Trophoblast cell (in vitro differentiated cells and primary cell): ENCODE data around the gene URB1.

ENCODE experiments used
- DNase-seq, 2 donors: peaks; one replicate each; pipeline ENCODE4 v3.0.0-alpha.2; 2016
- H2AFZ ChIP-seq: 2 replicates; pipeline ENCODE4 v1.6.1; 2013; ENCODE audit warnings: low read length, moderate library complexity, mild to moderate bottlenecking; ENCODE audit not compliant: insufficient read depth, poor library complexity
- H2AK5ac ChIP-seq: 2 replicates; pipeline ENCODE4 v1.6.1; 2013; ENCODE audit warnings: mild to moderate bottlenecking, low read length
- H2BK120ac ChIP-seq: 2 replicates; pipeline ENCODE4 v1.6.1; 2013; ENCODE audit warnings: low read length, mild to moderate bottlenecking, moderate library complexity; ENCODE audit not compliant: insufficient read depth, poor library complexity
- H2BK12ac ChIP-seq: 2 replicates; pipeline ENCODE4 v1.6.1; 2013; ENCODE audit warnings: mild to moderate bottlenecking, low read length, moderate library complexity
- H2BK5ac ChIP-seq: 2 replicates; pipeline ENCODE4 v1.6.1; 2013; ENCODE audit warnings: low read length, low read depth, moderate library complexity, mild to moderate bottlenecking; ENCODE audit not compliant: poor library complexity
- H3K14ac ChIP-seq: 2 replicates; pipeline ENCODE4 v1.6.1; 2013; ENCODE audit warnings: mild to moderate bottlenecking, low read length
- H3K18ac ChIP-seq: 2 replicates; pipeline ENCODE4 v1.6.1; 2013; ENCODE audit warnings: mild to moderate bottlenecking, low read length
- H3K23ac ChIP-seq: 2 replicates; pipeline ENCODE4 v1.6.1; 2013; ENCODE audit warnings: low read length
- H3K27ac ChIP-seq: 2 replicates; pipeline ENCODE4 v1.5.1; 2013; ENCODE audit warnings: low read depth, mild to moderate bottlenecking, inconsistent platforms, low read length, moderate library complexity
- H3K27me3 ChIP-seq: 2 replicates; pipeline ENCODE4 v1.6.1; 2013; ENCODE audit warnings: inconsistent platforms, mild to moderate bottlenecking, low read length, moderate library complexity; ENCODE audit not compliant: insufficient read depth
- H3K36me3 ChIP-seq, 2 experiments: 1 replicate in 1 of 2; 2 replicates in 1 of 2; pipeline ENCODE4 v1.6.1; 2013; ENCODE audit warnings: low read length in 2 of 2, mild to moderate bottlenecking in 2 of 2, moderate library complexity in 1 of 2; ENCODE audit not compliant: insufficient read depth in 2 of 2, control insufficient read depth in 1 of 2
- H3K4ac ChIP-seq: 2 replicates; pipeline ENCODE4 v1.6.1; 2013; ENCODE audit warnings: low read depth, mild to moderate bottlenecking, low read length, moderate library complexity
- H3K4me1 ChIP-seq, 2 experiments: 1 replicate in 1 of 2; 2 replicates in 1 of 2; pipeline ENCODE4 v1.6.1; 2013; ENCODE audit warnings: low read length in 2 of 2, mild to moderate bottlenecking in 2 of 2, moderate library complexity in 1 of 2; ENCODE audit not compliant: insufficient read depth in 2 of 2, control insufficient read depth in 1 of 2
- H3K4me2 ChIP-seq: 2 replicates; pipeline ENCODE4 v1.6.1; 2013; ENCODE audit warnings: inconsistent platforms, mild to moderate bottlenecking, low read length, moderate library complexity
- H3K4me3 ChIP-seq: 2 replicates; pipeline ENCODE4 v1.5.1; 2013; ENCODE audit warnings: mild to moderate bottlenecking, low read depth, low read length, inconsistent platforms
- H3K79me1 ChIP-seq: one replicate; pipeline ENCODE4 v1.6.1; 2013; ENCODE audit warnings: low read length
- H3K79me2 ChIP-seq: 2 replicates; pipeline ENCODE4 v1.6.1; 2013; ENCODE audit warnings: low read length, mild to moderate bottlenecking; ENCODE audit not compliant: control insufficient read depth, insufficient read depth, poor library complexity
- H3K9ac ChIP-seq: 2 replicates; pipeline ENCODE4 v1.6.1; 2013; ENCODE audit warnings: mild to moderate bottlenecking, low read length
- H3K9me3 ChIP-seq: 2 replicates; pipeline ENCODE4 v1.6.1; 2013; ENCODE audit warnings: low read depth, mild to moderate bottlenecking, control low read depth, inconsistent platforms, low read length; ENCODE audit not compliant: insufficient read depth
- H4K12ac ChIP-seq: 2 replicates; pipeline ENCODE4 v1.6.1; 2013; ENCODE audit warnings: low read depth, mild to moderate bottlenecking, low read length, moderate library complexity
- H4K8ac ChIP-seq: 2 replicates; pipeline ENCODE4 v1.6.1; 2013; ENCODE audit warnings: low read depth, mild to moderate bottlenecking, low read length, moderate library complexity
- H4K91ac ChIP-seq: one replicate; pipeline ENCODE4 v1.6.1; 2013; ENCODE audit warnings: low read depth, mild to moderate bottlenecking, low read length, moderate library complexity
- WGBS: extraction: QIAGEN DNeasy Blood & Tissue Kit; methylation state at CpG from one replicate; pipeline ENCODE4 v1.1.7; 2013; ENCODE audit warnings: missing lambda C conversion rate; ENCODE audit not compliant: insufficient read length, insufficient coverage; ENCODE audit errors: extremely low coverage; 5-methylcytosine and 5-hydroxymethylcytosine counted together

The URB1 gene

DNA sequence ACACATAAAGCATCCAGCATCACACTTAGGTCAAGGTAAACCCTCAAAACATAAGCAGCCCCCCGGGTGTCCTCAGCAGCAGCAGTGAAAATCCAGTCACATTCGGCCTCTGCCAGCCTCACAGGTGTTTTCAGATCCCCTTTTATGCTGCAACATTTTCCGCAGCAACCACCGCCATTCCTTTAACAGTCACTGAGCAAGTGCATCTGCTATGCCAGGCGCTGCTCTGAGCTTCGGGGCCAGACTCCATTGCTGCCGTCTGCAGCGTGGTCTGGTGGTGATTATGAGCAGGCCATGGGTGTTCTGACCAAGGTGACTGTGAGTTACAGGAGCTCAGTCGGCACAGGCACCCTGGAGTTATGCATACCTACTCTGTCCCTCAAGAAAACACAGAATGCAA lies 4.5 kb downstream of the URB1 start:
- no peak overlapping the region for H3K9ac ChIP-seq
- no peak overlapping the region for H4K91ac ChIP-seq
- H3K4ac ChIP-seq, result no peak overlapping the region
- H3K79me1 ChIP-seq, result peaks cover 6% of the 10 kb centered on the region
- peaks cover 4 to 12% of the 10 kb centered on the region in 2 experiments for H3K36me3 ChIP-seq
- H3K79me2 ChIP-seq, result peaks cover 6% of the 10 kb centered on the region
- no peak overlapping the region for H4K8ac ChIP-seq
- H4K12ac ChIP-seq, result no peak overlapping the region
- no peak overlapping the region for H2BK5ac ChIP-seq
- H2AK5ac ChIP-seq, result no peak overlapping the region
- WGBS, result no CpG with 5 or more reads among the region's 9 CpGs
- H3K4me1 ChIP-seq, result peaks cover 2 to 8% of the 10 kb centered on the region in 2 experiments
- no peak overlapping the region for H3K23ac ChIP-seq
- no peak for DNase-seq
- no peak overlapping the region for H2AFZ ChIP-seq
- H2BK12ac ChIP-seq, result no peak overlapping the region
- H3K9me3 ChIP-seq, result peaks cover 5% of the 10 kb centered on the region
- H3K18ac ChIP-seq, result no peak overlapping the region
- no peaks in the 10 kb centered on the region for H3K27me3 ChIP-seq
- no peak overlapping the region for H3K4me3 ChIP-seq
- no peak overlapping the region for H3K14ac ChIP-seq
- no peak overlapping the region for H3K27ac ChIP-seq
- H3K4me2 ChIP-seq, result no peak overlapping the region
- no peak overlapping the region for H2BK120ac ChIP-seq

DNA sequence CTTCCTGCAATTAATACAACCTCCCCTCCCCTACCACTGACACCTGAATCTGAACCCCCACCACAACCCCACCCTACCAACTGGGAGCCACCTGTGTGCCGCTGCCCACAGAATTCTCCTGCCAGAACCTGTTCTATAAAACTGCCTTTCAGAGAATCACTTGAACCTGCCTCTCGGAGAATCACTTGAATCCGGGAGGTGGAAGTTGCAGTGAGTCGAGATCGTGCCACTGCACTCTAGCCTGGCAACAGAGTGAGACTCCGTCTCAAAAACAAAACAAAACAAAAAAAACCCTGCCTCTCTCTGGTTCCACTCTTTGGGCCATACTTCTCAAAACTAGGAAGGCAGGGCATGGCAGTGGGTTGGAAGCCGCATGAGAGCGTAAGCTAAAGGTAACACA lies 5.7 kb downstream of the URB1 start:
- Histone ChIP-seq H3K23ac (no peak overlapping the region), H3K9me3 (no peaks in the 10 kb centered on the region), H3K79me2 (peaks cover 3% of the 10 kb centered on the region), H3K4me2 (no peak overlapping the region), H4K8ac (no peak overlapping the region), H3K18ac (no peak overlapping the region), H3K36me3 (peaks cover 11 to 20% of the 10 kb centered on the region in 2 experiments), H2BK120ac (no peak overlapping the region), H2AFZ (no peak overlapping the region), H3K9ac (no peak overlapping the region), H2AK5ac (no peak overlapping the region), H3K14ac (no peak overlapping the region), H4K91ac (no peak overlapping the region), H2BK12ac (no peak overlapping the region), H3K4ac (no peak overlapping the region), H2BK5ac (no peak overlapping the region), H4K12ac (no peak overlapping the region), H3K79me1 (no peaks in the 10 kb centered on the region), H3K4me1 (peaks cover 0 to 2% of the 10 kb centered on the region in 2 experiments), H3K4me3 (no peak overlapping the region), H3K27ac (no peak overlapping the region), H3K27me3 (no peaks in the 10 kb centered on the region)
- DNase-seq, result no peak
- WGBS, result no CpG with 5 or more reads among the region's 8 CpGs

DNA sequence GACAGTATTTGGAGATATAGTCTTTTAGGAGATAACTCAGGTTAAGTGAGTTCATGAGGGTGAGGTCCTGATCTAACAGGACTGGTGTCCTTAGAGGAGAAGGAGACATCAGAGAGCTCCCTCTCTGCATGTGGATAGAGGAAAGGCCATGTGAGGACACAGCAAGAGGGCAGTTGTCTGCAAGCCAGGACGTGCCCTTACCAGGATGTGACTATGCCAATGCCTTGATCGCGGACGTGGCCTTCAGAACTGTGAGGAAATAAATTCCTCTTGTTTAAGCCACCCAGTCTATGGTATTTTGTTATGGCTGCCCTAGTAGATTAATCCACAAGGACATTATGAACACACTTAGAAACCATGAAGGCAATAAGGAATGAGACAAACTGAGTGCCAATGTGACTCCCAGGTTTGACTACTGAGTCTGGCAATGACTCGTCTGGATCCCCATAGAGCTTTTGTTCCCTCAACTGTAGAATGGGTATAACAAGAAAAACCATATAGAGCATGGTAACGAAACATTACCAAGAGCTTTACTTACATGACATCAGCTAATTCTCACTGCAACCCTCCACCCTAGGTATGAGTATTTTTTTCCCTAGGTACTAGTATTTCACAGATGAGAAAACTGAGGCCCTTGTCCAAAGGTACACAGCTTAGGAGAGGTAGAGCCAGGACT lies 6.5 kb downstream of the URB1 start:
- H2AK5ac ChIP-seq, result no peak overlapping the region
- no peak overlapping the region for H4K91ac ChIP-seq
- no peak overlapping the region for H3K27ac ChIP-seq
- no peak overlapping the region for H4K12ac ChIP-seq
- DNase-seq, result no peak
- no peak overlapping the region for H2AFZ ChIP-seq
- H2BK5ac ChIP-seq, result no peak overlapping the region
- H3K4me2 ChIP-seq, result no peak overlapping the region
- no peak overlapping the region for H3K14ac ChIP-seq
- no peaks in the 10 kb centered on the region for H3K9me3 ChIP-seq
- H2BK12ac ChIP-seq, result no peak overlapping the region
- H3K18ac ChIP-seq, result no peak overlapping the region
- H2BK120ac ChIP-seq, result no peak overlapping the region
- WGBS, result no CpG with 5 or more reads among the region's 6 CpGs
- H4K8ac ChIP-seq, result no peak overlapping the region
- peaks cover 11 to 20% of the 10 kb centered on the region in 2 experiments for H3K36me3 ChIP-seq
- H3K79me1 ChIP-seq, result no peaks in the 10 kb centered on the region
- H3K9ac ChIP-seq, result no peak overlapping the region
- no peaks in the 10 kb centered on the region for H3K4me1 ChIP-seq
- H3K79me2 ChIP-seq, result peaks cover 3% of the 10 kb centered on the region
- H3K27me3 ChIP-seq, result no peaks in the 10 kb centered on the region
- H3K23ac ChIP-seq, result no peak overlapping the region
- no peak overlapping the region for H3K4ac ChIP-seq
- H3K4me3 ChIP-seq, result no peak overlapping the region

DNA sequence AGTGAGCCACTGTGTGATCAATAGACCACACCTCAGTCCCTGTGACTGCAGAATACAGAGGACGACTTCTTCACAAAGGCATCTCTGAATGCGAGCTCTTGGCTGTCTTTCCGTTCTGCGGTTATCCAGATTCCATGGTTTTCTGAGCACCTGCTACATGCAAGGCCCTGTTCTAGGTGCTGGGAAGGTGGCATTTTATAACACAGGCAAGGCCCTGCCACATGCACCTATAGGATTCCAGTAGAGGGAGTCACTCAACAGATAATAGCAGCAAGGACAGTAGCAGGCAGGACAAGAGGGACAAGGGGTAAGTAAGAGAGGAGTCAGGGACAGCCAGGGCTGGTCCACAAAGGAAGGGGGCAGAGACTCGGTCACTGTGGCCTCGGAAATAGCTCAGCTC lies 9.0 kb downstream of the URB1 start:
- Histone ChIP-seq H2BK5ac (no peak overlapping the region), H3K9me3 (no peaks in the 10 kb centered on the region)

More for the DNA sequence above, 9.0 kb downstream of the URB1 start:
- no peak overlapping the region for H4K8ac ChIP-seq
- H2BK12ac ChIP-seq, result no peak overlapping the region
- H2AK5ac ChIP-seq, result no peak overlapping the region
- H3K27ac ChIP-seq, result no peak overlapping the region
- H4K91ac ChIP-seq, result no peak overlapping the region
- H3K9ac ChIP-seq, result no peak overlapping the region
- H4K12ac ChIP-seq, result no peak overlapping the region
- WGBS, result no CpG with 5 or more reads among the region's 6 CpGs
- no peak for DNase-seq
- H3K36me3 ChIP-seq, result peaks cover 13 to 23% of the 10 kb centered on the region in 2 experiments
- no peak overlapping the region for H3K14ac ChIP-seq
- no peak overlapping the region for H2AFZ ChIP-seq
- no peaks in the 10 kb centered on the region for H3K27me3 ChIP-seq
- no peak overlapping the region for H3K4me3 ChIP-seq
- H2BK120ac ChIP-seq, result no peak overlapping the region
- H3K18ac ChIP-seq, result no peak overlapping the region
- H3K79me1 ChIP-seq, result no peaks in the 10 kb centered on the region
- H3K4me2 ChIP-seq, result no peak overlapping the region
- no peaks in the 10 kb centered on the region for H3K4me1 ChIP-seq
- no peak overlapping the region for H3K4ac ChIP-seq
- peaks cover 3% of the 10 kb centered on the region for H3K79me2 ChIP-seq
- no peak overlapping the region for H3K23ac ChIP-seq
